ENCODE measurements around the gene TCF3.

DNA sequence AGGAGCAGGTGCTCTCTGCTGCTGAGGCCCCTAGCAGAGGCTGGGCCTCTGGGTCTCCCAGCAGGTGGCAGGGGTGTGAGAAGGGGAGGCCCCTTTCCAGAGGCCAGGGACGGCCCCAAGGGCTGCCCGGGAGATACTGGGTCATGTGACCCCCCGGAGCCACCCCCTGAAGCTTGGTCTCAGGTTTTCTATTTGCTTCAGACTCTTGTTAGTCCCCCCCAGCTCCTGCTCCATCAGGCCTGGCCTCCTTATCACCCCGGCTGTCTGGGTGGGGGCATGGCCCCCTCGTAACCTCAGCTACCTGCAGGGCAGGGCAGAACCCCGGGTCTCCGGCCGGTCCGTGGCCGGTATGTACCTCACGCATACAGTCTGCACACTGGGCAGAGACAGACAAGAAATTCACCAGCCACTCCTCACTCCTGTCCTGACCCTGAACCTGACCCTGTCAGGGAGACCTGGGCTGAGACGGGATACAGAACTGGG, 13.2 kb upstream of the TCF3 start:
- no peak for TF ChIP-seq CTCF (optimal IDR thresholded peaks at IDR 0.05 in 1 of 3, IDR thresholded peaks at IDR 0.05 in 1 of 3, conservative IDR thresholded peaks at IDR 0.05 in 1 of 3; ENCODE audit: extremely low read depth in 1 of 3, insufficient read depth in 2 of 3, low read length in 3 of 3)
- TF ChIP-seq EZH2 (IDR thresholded peaks at IDR 0.05; ENCODE audit: low read length) = no peak

Measured in keratinocyte (primary cell).